Stimulated activated naive CD4-positive, alpha-beta T cell treated with Interleukin-2 at 50 U/mL for 16 hours (primary cell): ENCODE results near the gene SKIC8.

ENCODE experiments used
- DNase-seq: peaks from one replicate; lab custom pipeline; 2025; lab: John Stamatoyannopoulos, UW

SKIC8 gene

DNA sequence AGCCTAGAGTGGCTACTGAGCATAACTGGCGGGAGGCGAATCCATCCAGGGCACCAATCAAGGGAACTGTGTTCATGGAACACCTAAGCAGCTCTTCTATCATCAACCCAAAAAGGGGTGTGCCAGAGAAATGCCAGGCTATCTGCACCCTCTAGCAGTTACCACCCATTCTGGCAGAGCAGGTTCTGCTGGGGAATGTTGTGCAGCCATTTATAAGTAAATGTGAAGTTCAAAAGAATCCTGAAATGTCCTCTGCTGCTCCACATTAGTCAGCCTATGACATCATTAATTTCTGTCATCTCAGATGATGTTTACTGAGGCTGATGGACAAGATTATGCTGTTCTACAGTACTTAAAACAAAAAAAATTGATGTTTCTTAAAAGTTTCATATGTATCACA is 7.7 kb downstream of the SKIC8 start:
- DNase-seq = no peak

DNA sequence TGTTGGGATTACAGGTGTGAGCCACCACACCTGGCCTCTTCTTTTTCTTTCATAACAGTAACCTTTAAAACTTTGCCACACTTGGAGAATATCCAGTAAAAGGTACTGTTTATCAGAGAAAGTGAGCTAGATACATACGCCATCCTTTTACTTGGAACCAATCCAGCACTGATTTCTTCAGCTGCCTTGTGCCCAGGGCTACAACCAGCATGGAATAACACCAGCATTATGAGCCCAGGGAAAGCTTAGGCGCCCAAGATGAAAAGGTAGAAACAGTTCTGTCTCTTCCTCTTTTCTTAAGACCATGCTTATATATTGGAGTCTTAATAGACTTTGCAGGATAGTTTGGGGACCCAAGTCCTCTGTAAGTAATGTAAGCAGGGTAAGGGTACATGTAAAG is 8.4 kb downstream of the SKIC8 start:
- no peak for DNase-seq

DNA sequence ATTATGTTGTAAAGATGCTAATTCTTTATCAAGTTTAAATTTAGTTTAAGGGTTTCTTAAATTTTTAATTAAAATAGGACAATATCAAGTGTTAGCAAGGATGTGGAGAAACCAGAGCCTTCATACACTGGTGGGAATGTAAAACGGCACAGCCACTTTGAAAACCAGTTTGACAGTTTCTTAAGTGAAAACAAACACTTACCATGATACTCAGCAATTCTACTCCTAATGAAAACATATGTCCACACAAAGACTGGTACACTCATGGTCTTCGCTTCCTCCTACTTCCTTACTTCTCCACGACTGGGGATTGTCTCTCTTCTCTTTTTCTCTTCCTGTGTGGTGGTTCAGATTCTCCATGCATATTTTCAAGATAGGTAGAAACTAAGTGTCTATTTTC is 9.2 kb downstream of the SKIC8 start:
- DNase-seq = no peak

DNA sequence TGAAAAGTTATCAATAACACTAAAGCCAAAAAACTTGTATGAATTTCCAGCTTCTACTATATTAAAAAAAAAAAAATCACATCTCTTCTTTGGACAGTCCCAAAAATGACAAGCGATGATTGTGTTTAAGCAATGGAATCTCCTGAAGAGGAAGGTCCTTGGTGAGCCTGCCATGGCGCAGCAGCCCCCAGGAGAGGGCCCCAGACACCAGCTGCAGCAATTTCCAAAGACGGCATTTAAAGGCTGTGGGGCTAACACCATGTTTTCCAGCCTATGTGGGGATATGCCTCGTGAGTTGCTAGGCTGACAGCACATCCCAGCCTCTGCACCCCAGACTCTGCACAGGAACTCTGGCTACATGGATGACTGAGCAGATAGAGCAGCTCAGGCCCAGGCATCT is 14.7 kb downstream of the SKIC8 start:
- DNase-seq = no peak

DNA sequence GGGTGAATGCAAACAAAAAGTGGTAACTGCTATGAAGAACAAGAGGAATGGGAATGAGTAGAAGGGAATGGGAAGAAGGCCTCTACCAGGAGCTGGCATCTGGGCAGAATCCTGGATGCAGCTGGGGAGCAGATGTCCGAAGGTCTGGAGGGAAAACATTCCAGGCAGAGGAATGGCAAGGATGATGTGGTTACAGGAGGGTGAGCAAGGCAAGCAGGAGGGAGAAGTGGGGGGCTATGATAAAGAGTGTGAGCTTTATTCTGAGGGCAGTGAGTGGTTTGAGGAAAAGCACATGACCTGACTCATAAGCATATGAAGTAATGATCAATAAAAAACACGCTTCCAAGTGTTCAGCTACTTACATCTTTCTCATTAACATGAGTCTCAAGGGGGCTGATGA is 17.1 kb downstream of the SKIC8 start:
- no peak for DNase-seq

DNA sequence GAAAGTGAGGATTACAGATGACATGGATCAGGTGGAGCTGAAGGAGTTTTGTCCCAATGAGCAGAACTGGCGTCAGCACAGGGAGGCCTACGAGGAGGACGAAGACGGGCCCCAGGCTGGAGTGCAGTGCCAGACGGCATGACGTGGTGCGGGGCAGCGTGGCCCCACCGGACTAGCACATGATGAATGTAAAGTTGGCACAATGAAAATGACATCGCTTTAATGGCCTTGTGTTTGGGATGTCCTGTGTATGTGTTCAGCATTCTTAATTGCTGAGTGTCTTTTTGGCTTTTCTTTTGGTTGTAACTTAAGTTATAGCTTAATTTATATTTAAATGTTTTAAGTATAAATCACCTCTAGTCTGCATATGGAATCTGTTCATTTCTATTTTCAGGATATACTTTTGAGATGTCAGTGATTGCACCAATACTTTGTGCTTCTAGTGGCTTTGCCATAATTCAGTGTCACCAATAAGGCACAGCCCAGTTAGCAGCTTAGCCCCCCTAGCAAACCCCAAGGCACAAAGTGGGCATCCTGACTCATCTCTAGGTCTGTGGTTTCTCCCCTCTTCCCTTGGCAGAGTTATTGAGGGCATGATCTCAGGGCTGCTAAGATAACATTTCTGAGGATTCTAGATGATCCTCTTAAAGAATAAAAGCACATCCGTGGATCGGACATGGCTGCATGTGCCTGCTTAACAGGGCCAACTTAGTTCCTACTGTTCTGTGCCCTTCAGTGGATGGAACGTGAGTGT is 18.9 kb downstream of the SKIC8 start:
- no peak for DNase-seq

DNA sequence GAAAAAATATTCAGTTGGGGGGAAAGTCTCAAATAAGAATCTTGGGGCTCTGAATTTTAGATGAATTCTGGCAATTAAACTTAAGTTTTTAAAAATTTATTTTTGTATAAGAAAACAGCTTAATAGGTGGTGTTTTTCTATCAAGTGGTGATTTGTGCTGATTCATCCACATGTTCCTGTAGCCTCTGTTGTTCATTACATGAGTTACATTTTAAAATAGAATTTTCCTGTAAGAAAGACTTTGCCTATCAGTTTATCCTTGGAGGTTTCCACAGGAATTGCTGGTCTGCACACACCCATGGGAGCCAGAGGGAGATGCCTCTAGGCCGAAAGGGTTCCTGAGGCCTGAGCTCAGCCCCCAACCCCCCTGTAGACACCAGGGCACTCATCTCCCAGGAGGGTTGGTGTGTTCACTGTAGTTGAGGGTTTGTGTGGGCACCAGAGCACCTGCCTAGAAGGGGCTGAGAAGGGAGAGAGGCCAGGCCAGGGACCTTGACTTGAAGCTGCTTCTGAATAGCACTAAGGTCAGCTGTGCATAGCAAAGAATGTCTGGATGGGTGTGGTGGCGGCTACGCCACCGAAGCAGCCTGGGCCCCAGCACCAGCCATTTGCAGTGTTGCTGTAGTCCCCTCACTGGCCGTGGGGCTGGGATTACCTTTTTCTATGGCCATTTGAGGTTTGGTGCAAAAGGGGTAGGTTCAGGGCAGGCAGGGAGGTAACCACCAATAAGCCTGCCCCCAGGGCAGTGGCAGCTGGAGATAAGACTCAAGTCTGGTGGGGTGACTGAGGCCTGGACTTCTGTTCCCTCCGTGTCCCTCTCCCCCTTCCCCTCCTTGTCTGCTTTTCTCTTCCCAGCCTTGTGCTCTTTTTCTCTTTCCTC is 23.1 kb downstream of the SKIC8 start:
- no peak for DNase-seq

DNA sequence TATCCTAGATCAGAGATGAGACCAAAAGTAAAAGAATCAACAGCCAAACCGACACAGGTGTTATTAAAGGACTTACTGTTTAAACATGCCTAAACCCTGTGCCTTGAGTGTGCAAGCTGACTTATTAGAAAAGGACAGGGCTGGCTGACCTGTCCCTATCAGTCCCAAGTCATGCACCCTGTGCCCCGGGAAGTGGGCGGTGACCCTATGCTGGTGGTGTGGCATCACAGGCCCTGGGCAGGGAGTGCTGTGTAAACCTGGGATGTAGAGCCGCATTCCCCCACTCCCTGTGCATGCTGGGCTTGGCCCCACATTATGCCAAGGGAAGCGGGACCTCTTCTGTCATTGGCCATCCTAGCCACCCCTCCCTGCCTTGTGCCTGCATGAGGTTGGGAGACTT is 24.4 kb downstream of the SKIC8 start:
- DNase-seq = no peak

DNA sequence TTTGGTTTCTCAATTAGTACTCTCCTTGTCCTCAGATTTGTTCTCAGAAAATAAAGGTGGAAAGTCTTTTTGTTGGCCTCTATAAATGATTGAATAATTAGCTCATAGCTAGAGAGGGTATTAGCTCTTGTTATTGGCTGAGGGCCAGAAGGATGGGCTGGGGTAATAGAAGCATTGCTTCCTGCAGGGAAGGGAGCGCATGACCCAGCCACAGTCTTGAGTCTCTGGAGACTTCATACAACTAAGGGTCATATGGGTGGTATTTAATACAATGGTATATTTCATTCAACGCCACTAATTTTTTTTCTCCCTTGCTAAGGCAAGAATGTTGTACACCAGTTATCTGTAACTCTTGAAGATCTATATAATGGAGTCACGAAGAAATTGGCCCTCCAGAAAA is 26.6 kb downstream of the SKIC8 start:
- no peak for DNase-seq

DNA sequence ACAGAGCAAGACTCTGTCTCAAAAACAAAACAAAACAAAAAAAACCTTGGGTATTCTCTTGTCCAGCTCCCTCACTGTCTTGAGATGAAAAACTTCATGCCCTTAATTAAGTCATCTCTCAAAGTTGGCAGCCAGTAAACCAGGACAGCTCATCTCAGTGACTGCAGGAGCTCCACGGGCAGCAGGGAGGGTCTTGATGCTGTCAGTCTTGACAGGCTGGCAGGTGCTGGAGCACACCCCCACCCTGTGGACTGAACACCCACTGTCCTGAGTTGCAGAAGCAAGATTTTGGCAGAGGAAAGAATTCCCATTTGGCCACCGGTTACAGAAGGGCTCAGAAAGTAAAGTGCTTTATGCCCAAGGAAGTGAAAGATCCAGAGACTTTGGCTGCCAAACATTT is 27.1 kb downstream of the SKIC8 start:
- DNase-seq = no peak

DNA sequence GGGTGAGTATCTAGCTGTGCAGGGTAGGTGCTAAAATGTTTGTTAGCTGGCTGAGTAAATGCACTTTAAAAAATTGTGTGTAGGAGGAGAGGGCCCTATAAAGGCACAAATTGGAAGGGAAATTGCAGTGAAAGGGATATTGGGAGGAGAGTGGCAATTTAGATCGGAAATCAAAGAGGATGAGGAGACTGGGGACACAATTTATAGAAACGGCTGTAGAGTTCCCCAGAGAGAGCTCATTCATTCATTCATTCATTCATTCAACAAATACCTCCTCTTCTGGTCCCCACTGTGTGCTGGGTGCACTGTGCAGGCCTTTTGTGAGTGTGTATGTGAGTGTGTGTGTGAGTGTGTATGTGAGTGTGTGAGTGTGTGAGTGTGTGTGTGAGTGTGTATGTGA is 32.6 kb downstream of the SKIC8 start:
- DNase-seq = no peak

DNA sequence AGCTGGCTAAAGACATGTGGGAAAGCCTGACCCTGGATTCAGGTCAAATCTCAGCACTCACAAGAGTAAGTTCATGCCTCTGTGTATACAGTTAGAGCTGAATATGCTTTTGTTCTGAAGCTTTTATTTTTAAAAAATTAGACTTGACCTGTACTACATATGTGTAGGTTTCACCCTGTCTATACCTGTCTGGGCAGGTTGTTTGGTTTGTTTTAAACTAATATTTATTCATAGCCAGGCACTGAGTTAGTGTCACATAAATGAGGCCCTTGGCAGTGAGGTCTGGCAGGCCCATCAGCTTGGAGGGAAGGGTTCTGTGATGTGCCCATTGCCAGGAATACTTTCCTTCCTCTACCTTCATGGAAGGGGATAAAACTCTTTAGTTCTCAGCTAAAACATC is 33.2 kb downstream of the SKIC8 start:
- no peak for DNase-seq

DNA sequence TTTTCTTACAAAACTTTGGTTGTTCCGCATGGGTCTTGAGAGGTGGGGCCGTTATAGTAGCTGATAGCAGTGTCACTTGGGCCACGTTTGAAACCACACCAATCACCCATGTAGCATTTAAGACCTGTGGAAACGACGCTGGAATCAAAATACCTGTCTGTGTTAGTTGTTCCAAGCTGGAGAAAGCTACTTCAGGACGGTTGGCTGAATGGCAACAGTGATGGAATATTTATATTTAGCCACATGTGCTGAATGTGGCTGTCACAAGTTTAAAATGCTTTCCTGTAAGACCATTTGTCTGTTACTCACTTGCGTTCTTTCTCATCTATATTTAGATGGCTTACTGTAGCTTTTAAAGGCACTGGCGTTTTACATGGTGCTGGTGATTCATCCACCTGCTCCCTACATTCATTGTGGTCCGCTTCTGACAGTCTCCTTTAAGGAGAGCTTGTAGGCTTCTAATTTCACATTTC is 33.6 kb downstream of the SKIC8 start:
- no peak for DNase-seq

DNA sequence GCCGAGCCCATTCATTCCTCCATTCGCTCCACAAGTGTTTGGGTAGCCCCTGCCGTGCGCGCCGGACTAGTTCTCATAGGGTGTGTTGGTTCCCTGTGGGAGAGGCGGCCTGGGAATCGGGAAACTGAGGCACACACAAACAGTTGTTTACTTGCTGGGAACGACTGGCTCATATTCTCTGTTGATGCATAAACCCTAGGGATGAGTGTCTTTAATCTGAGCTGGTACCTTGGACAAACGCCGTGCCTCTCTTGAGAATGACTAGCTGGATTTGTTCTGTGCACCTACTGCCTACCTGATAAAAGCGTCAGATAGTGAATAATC is 34.3 kb downstream of the SKIC8 start:
- no peak for DNase-seq

DNA sequence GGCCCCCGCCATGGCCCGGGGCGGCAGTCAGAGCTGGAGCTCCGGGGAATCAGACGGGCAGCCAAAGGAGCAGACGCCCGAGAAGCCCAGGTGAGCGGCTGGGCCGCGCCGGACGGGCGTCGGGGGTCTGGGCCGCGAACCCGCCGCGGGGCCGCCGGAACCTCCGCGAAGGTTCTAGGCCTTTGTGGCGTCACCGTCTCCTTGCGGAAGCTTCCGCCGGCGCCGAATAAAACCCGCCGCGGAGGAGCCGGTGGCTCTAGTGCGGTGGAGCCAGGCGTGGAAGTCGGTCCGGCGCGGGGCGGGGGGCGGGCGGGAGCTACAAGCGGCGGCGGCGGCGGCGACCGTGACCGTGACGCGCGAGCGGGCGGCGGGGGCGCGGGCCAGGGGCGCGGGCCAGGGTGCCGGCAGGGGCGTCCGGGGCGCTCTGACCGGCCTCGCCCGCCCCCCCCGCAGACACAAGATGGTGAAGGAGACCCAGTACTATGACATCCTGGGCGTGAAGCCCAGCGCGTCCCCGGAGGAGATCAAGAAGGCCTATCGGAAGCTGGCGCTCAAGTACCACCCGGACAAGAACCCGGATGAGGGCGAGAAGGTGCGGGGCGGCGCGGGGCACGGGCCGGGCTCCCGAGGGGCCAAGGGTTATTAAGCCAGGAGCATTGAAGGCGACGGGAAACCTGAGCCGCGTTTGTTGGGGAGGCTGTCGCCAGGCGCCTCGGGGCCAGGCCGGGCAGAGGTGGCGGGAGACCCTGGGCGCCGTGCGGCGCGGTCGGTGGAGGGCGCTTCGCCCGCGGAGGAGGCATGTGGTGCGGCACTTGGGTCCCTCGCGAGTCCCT is 34.9 kb downstream of the SKIC8 start, which contains the start of gene DNAJA4:
DNAJA4 (plus strand) TSS at position 259 of the 833 bp plus-strand sequence; CDS start at position 461, 202 bp downstream.
- peak; percentile 54 for DNase-seq

DNA sequence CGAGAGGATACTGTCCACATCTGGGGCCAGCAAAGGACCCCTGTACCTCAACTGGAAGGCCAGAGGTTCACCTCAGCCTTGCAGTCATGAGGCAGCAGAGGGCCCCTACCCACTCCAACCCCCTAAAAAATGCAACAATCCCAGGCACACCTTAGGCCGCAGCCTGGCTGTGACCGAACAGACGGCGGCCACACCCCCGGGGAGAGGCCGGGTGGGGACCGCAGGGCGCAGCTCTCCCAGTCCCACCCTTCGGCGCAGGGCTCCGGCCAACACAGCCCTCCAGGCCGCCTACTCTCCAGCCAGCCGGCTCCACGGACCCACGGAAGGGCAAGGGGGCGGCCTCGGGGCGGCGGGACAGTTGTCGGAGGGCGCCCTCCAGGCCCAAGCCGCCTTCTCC is 35.5 kb downstream of the SKIC8 start:
- no peak for DNase-seq

DNA sequence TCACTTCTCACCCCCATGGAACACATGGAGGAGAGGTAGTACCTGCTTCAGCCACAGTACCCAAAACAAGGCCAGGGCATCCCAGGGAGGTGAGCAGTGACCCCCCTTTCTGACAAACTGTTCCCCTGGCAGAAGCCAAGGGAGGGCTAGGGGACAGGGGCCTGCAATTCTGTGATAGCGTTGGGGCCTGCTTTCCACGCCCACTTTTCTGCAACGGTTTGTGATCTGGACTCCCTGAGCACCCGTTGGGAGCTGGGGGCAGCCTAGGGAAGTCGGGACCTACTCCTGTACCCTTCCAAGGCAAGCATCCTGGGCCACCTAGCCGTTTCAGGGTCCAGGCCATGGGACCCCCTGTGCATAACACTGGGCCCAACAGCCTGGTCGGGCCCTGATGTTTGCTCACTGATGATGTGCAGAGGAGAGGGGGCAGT is 36.0 kb downstream of the SKIC8 start:
- DNase-seq = no peak

DNA sequence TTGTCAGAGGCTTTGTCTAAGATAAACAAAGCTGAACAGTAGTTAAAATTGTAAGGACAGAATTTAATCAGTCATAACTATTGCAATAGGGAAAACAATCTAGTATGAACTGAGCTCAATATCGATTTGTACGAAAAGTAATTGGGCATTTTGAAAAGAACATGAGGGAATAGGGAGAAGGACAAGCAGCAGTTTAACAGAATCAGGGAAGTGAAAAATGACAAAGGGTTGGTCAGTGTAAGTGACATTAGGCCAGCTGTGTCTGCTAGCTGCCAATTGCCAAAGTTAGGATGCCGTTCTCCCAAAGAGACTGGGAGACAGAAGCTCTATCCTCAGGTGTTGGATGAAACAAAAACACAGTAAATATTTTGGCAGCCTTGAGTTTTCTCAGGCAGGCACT is 38.3 kb downstream of the SKIC8 start:
- no peak for DNase-seq

DNA sequence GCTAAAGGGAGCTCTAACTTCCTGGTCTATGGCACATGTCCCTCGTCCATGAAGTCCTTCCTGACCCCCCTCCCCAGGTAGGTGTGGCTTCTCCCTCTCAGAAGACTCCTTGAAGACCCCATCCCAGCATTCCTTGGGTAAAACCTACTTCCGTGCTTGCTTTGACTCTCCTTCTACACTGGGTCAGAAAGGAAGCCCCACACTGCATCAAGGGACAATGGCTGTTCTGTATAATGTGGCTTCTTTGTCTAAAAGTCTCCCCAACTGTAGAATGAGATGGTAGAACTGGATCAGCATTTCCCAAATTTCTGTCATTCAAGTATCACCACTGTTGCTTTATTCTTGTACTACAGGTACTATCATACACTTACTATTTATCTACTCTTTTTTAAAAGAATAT is 38.9 kb downstream of the SKIC8 start:
- DNase-seq = no peak

DNA sequence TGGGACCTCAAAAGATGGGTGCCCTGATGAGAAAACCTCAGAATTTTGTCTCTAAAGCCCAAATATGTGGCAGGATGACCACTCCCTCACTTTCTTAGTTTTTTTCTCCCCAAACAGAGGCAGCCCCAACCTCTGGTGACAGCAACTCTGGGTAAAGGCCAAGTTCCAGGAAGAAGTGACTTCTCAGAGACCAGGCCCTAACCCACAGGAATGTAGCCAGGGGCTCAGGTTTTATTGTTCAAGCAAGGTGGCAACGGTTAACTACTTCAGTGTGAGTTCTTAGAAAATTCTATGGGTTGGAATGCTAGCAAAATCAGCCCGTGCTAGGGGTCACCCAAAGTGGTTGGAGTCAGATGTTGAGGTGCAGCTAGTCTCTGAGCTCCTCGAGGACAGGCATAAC is 40.2 kb downstream of the SKIC8 start:
- DNase-seq = no peak

DNA sequence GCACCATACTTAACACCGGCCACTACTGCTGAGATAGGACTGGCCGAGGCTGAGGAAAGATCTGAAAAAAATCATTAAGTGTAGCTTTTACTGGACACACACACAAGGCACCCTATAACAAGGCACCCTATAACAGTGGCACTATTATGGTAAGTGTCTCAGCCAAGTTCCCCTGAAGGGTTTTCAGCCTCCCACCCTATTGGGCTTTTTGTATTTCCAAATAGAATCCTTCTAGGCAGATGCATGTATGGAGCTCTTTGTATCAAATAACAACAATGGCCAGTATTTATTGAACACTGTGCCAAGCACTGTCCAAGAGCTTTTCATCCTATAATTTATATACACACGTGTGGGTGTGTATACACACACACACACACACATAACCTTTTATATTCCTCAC is 41.7 kb downstream of the SKIC8 start:
- DNase-seq = no peak

DNA sequence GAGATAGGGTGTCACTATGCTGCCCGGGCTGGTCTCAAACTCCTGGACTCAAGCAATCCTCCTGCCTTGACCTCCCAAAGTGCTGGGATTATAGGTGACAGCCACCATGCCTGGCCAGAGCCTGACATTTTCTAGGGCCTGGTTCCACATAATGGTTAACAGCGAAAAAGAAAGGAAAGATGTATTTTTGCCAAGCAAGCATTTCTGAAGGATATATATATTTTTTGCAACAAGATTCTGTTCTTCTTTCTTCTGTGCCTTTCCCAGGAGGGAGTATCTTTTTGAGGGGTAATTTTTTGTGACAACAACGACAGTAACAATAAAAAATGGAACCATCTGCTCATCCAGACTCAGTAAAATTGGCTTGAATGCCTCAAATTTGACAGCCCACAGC is 43.4 kb downstream of the SKIC8 start:
- no peak for DNase-seq
